NOMO-1 (cell line): ENCODE measurements around the gene FAM43B.
A peak's percentile ranks its signal among the peaks of the same experiment; 100 is the strongest.

ENCODE experiments used
- DNase-seq, 2 experiments: peaks; one replicate each; lab custom pipeline; 2025; ENCODE audit not compliant: unreplicated experiment in 2 of 2; lab: John Stamatoyannopoulos, UW

The FAM43B gene

GRCh38 chr1:20546637-20547036, 5.7 kb upstream of the FAM43B start:
- DNase-seq: no peak

DNA sequence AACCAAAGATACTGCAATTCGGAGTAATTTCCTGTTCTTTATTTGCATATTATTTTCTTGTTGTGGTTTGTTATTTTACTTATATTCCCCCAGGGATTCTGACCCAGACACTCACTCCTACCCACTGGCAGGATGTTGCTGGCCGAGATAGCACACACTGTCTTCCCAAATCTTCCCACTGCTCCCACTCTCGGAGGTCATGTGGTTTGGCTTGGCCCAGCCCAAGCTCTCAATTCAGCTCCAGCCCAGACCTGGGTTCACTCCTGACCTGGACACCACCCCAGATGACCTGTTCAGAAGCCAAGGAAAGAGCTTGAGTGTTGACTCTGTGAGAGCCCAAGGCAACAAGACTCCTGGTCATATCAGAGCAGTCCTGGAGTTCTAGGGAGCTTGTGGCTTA, 1.2 kb upstream of the FAM43B start:
- DNase-seq: no peak

DNA sequence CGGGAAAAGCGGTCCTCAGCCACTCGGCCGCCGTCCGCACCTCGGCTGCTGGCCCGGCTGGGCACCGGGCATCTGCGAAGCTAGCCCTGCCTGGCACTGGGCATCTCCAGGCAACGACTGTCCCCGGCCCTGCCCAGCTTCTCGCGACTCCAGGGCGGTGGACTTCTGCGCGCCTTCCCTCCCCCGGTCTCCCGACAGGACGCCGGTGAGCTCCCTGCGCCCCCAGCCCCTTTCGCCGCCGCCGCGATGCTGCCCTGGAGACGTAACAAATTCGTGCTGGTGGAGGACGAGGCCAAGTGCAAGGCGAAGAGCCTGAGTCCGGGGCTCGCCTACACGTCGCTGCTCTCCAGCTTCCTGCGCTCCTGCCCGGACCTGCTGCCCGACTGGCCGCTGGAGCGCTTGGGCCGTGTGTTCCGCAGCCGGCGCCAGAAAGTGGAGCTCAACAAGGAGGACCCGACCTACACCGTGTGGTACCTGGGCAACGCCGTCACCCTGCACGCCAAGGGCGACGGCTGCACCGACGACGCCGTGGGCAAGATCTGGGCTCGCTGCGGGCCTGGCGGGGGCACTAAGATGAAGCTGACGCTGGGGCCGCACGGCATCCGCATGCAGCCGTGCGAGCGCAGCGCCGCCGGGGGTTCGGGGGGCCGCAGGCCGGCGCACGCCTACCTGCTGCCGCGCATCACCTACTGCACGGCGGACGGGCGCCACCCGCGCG, 514 bp downstream of the FAM43B start:
- no peak for DNase-seq

DNA sequence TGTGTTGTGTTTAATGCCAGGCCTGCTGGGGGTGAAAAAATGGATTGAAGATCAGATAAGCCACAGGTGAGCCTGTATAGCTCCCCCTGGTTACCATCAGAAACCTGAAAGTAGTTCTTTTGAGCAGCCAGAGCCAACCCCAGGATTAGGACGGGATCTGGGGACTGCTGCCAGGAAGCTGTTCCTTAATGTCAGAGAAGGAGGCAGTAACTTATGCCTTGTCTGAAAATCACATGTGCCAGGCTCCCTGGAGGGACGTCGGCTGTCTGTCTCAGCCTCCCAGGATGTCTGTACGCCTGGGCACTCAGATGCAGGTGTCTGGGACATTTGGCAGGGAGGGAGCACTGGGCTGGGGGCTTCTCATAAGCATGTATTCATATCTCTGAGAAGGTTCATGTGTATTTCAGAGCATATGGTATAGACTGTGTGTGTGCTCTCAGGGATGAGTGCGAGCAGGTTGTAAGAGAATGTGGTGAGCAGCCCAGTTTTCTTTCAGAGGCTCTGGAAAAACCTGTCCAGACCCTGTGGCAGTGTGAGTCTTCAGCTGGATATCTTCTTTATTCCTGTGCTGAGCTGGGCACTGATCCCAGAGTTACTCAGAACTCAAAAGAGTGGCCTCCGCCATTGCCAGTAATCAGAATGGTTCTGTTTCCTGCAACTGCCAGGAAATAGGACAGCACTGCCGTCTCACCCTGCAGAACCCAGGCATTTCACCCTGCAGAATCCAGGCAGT, 2.8 kb downstream of the FAM43B start:
- no peak for DNase-seq

DNA sequence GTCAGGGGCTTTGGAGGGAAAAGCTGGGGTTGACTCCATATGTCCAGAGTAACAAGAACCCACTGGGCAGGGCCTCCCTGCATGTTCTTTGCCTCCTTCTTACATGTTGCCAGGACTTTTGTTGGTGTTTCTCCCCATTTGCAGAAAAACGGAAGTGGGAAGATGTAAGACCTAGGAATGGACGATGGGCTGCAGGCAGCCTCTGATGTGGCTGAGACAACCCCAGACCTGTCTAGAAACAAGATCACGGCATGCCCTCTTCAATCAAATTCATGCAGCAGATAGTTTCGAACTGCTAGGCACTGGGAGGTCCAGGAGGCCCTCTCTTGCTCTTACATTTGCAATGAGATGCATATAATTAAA, 3.4 kb downstream of the FAM43B start:
- DNase-seq: no peak

DNA sequence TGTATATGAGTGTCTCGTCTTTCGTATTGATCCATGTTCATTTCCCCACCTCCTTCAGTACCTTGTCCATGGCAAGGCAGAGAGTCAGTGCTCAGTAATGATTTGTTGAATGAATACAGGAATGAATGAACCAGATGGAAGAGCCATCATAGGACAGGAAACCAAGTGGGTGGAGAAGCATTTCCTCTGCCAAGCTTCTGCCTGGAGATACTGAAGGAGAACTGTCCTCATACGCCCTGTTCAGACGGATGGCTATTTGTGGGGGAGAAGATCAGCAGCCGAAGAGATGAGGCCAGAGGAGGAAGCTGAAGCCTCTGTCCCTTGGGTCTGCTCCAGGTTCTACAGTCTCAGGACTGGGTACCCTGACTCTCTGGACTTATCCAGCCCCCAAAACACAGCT, 5.8 kb downstream of the FAM43B start:
- DNase-seq: no peak

DNA sequence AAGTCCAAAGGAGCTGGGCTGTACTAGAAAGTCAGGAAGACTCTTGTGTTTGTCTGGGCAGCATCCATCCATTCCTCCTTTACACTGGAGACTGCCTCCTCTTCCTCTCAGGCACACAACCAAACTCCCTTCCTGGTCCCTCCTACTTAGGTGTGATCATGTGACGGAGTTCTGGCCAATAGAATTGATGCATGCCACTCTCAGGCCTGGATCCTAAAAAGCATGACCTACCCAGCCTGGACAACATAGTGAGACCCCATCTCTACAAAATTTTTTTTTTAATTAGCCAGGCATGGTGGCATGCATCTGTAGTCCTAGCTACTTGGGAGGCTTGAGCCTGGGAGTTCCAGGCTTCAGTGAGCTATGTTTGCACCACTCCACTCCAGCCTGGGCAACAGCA, 8.6 kb downstream of the FAM43B start:
- no peak for DNase-seq

- no peak for DNase-seq
Observed at GRCh38 chr1:20565234-20565633, 12.9 kb downstream of the FAM43B start.

GRCh38 chr1:20569523-20570098, 17.2 kb downstream of the FAM43B start:
- DNase-seq: no peak

GRCh38 chr1:20571427-20571826, 19.1 kb downstream of the FAM43B start:
- no peak for DNase-seq

GRCh38 chr1:20573987-20574386, 21.6 kb downstream of the FAM43B start:
- DNase-seq: no peak

DNA sequence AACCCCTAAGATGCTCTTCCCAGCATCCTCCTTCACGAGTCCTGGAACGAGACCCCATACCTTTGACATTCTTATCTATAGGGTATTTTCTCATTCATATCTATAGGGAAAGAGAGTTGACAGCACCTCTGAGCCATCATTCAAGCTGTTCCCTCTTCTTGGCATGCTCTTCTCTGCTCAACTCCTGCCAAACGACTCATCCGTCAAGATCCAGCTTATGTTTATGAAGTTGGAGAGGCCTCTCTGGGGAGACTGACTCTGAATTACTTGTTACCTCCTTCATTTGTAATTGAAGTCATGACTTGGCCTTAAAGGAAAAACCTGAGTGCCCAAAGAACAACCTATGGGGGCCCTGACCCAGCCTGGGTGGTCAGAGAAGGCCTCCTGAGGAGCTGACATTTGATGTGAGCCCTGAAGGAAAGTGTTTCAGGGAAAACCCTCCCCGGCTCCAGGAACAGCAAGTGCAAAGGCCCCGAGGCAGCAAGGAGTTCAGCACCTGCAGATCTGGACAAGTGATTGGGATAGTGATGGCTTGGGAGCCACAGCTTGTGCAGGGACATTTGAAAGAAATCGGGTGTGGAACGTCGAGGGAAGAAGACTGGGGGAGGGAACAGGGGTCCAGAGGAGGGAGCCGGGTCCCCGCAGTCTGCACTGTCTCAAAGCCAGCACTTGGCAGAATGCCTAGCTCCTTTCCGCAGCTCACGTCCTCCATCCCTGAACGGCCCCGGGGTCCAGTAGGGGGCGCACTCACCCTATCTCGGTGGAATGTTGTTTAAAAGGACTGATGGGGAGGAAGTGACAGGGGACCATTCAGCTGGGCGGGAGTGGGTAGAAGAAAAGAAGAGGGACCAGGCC, 22.5 kb downstream of the FAM43B start:
- DNase-seq: peak; percentile 60 to 69

DNA sequence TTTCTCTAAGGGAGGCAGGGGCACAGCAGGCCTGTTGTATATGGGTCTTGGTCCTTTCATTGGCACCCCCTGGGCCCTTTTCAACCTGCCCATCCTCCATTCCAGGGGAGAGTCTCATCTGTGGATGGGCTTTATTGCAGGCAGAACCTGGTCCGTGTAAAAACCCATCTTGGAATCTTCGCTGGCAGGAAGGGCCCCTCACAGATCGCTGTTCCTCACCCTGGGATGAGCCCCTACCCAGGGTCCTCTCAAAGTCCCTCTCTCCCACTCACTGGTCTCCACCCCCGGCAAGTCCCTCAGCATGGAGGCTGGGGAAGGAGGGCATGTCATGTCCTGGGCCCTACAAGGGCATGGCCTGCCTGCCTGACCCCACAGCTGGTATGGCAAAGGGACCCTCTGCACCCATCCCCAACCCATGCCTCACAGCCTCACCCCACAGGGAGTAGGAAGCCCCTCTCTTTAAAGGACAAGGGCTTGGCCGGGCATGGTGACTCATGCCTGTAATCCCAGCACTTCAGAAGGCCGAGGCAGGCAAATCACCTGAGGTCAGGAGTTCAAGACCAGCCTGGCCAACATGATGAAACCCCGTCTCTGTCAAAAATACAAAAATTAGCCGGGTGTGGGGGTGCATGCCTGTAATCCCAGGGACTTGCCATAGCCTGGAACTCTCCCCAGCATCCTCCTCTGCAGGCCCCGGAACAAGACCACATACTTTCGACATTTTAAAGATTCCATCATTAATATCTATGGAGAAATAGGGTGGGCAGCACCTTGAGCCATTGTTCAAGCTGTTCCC, 23.4 kb downstream of the FAM43B start:
- no peak for DNase-seq

GRCh38 chr1:20578062-20578461, 25.7 kb downstream of the FAM43B start:
- DNase-seq: no peak

DNA sequence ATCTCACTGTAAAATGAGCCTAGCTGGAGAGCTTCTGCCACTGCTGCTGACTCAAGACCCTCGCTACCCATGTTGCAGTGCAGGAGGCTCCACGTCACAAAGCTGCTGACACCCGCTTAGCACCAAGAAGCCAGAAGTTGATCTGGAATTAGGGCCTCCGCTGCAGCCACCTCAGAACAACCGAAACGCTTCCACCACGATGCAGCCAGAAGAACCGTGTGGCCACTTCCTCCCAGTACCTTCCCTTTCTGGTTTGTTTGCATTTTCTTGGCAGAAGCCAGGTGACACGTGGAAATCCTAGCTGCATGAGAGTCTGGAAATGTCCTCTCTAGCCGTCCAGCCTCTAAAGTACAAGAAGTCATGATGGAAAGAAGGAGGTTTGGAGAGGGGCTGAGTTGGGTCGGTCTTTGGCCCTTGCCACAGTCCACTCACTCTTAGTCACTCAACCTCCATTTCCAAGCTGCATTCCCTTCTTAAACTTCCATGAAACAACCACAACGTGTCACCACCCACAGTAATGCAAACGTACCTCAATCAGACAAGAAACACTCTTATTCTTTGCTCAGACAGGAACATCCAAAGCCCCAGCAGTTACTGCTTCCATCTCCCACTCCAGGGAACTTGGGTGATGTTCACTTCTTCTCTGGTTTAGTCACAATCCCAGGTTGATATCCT, 26.5 kb downstream of the FAM43B start:
- DNase-seq: no peak

DNA sequence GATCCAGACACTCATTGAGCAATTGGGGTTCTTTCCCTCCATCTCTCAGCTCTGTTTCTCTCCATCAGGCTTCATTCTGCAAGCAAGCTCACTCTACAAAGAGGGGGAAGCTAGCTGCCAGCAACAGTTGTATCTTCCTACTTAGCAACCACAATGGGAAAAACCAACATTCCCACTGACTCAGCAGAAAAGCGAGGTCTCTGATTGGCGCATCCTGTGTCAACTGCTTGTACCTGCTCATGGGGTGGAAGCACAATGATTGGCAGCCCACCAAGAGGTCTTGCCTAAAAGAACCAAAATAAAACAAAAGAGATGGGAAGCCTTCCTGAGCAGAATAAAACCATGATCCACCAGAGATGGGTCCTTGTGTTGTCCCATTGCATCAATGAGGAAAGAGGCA, 32.5 kb downstream of the FAM43B start:
- DNase-seq: no peak

DNA sequence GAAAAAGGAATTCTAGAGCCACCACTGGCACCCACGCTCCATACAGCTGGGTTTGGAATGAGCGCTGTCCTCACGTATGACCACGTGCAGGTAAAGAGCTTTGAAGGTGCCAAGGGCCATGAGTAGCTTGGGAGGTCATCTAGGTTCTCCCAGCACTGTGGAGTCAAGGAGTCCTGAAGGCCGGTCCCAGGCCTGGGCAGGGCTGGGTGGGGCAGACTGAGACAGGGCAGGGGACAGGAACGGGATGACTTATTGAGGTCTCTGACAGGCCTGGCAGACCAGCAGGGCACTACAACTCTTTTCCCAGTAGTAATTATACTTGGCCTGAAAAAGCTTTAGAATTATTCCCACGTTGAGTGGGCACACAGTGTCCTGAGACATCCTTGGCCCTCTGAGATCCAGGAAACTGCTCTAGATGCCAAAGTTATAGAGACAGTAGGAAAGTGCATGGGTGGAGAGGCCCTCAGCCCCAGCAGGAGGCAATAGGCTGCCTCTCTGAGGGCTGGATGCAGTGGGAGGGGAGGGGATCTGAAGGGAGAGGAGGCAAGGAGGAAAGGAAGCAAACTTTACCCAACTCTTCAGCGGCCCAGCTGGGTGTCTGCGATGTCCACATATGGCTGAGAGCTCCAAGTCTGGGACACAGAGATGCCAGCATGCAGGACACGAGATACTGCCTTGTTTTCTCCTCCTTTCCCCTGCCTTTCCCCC, 34.7 kb downstream of the FAM43B start:
- no peak for DNase-seq

GRCh38 chr1:20587661-20588053, 35.3 kb downstream of the FAM43B start:
- DNase-seq: no peak

DNA sequence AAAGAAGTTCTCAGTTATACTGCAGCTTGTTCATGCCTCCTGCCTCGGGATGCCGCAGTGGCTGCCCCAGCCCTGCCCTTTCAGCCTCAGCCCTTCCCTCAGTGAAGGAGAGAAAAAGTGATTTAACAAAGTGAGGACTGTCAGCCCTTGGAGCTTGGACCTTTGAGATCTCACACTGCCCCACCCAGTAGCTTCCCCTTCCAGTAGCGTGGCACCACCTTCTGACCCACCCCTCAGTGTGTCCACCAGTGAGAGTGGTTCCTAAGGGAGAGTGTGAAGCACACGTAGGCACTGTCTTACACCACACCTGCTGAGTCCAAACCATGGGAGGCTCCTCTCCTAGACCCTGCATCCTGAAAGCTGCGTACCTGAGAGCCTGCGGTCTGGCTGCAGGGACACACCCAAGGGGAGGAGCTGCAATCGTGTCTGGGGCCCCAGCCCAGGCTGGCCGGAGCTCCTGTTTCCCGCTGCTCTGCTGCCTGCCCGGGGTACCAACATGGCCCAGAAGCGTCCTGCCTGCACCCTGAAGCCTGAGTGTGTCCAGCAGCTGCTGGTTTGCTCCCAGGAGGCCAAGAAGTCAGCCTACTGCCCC, 36.4 kb downstream of the FAM43B start, which contains the start of gene CDA:
CDA (plus strand) TSS at position 464 of the 592 bp plus-strand sequence; CDS start at position 497, 33 bp downstream.
- DNase-seq: peak; percentile 65 to 81
